DOHH2 (cell line): ENCODE results near the gene CFAP57.

Experiments
- H3F3A ChIP-seq: fragments of 200-600 bp; sonication (generic), shearing (Covaris generic); 2 replicates; pipeline ENCODE4 v1.6.0; 2016; ENCODE audit warnings: antibody characterized with exemption, mild to moderate bottlenecking; ENCODE audit not compliant: control insufficient read depth, insufficient read depth
- H3K27ac ChIP-seq: fragments of 200-600 bp; sonication (generic); 2 replicates; pipeline ENCODE4 v1.5.1; 2014; ENCODE audit warnings: low read depth, mild to moderate bottlenecking, low read length, moderate library complexity
- H3K27me3 ChIP-seq: fragments of 200-600 bp; sonication (generic); 2 replicates; pipeline ENCODE4 v1.6.1; 2014; ENCODE audit warnings: mild to moderate bottlenecking, low read length, mixed read lengths; ENCODE audit not compliant: control insufficient read depth
- H3K36me3 ChIP-seq: fragments of 200-600 bp; sonication (generic); 2 replicates; pipeline ENCODE4 v1.6.1; 2014; ENCODE audit warnings: mild to moderate bottlenecking, low read length, moderate library complexity, mixed read lengths; ENCODE audit not compliant: control insufficient read depth
- H3K4me1 ChIP-seq: fragments of 200-600 bp; sonication (generic); 2 replicates; pipeline ENCODE4 v1.6.1; 2014; ENCODE audit warnings: mild to moderate bottlenecking, low read length, mixed read lengths; ENCODE audit not compliant: control insufficient read depth
- H3K4me2 ChIP-seq: fragments of 200-600 bp; sonication (generic); 2 replicates; pipeline ENCODE4 v1.6.0; 2014; ENCODE audit warnings: mild to moderate bottlenecking, low read length, moderate library complexity
- H3K4me3 ChIP-seq: fragments of 200-600 bp; sonication (generic); 2 replicates; pipeline ENCODE4 v1.5.1; 2014; ENCODE audit warnings: mild to moderate bottlenecking, low read length, mixed read lengths
- H3K79me2 ChIP-seq: fragments of 200-600 bp; sonication (generic); 2 replicates; pipeline ENCODE4 v1.6.1; 2014; ENCODE audit warnings: mild to moderate bottlenecking, low read length, mixed read lengths; ENCODE audit not compliant: control insufficient read depth
- H3K9me2 ChIP-seq: fragments of 200-600 bp; sonication (generic); replicated peaks from 2 replicates; pipeline ENCODE4 v1.6.1; 2014; ENCODE audit warnings: mild to moderate bottlenecking, low read length, mixed read lengths; ENCODE audit not compliant: control insufficient read depth
- H3K9me3 ChIP-seq: fragments of 200-600 bp; sonication (generic); 2 replicates; pipeline ENCODE4 v1.6.1; 2014; ENCODE audit warnings: antibody characterized with exemption, low read length, mixed read lengths; ENCODE audit not compliant: control insufficient read depth, insufficient read depth
- H4K20me1 ChIP-seq: fragments of 200-600 bp; sonication (generic); 2 replicates; pipeline ENCODE4 v1.6.0; 2014; ENCODE audit warnings: low read depth, mild to moderate bottlenecking, antibody characterized with exemption, low read length, moderate library complexity; ENCODE audit not compliant: control insufficient read depth, insufficient read depth
- EZH2phosphoT487 ChIP-seq: fragments of 200-600 bp; sonication (generic); IDR thresholded peaks from 2 replicates; pipeline ENCODE4 v1.6.1; 2017; ENCODE audit warnings: borderline replicate concordance, mild to moderate bottlenecking, antibody characterized with exemption, low read length, moderate library complexity, mixed read lengths
- TF ChIP-seq, protein P1 (sequence below): fragments of 200-600 bp; sonication (generic); IDR thresholded peaks from one replicate; pipeline ENCODE4 v1.5.1; 2014; ENCODE audit warnings: antibody characterized with exemption, mild to moderate bottlenecking, low read depth, low read length; ENCODE audit not compliant: poor library complexity, severe bottlenecking

Gene CFAP57

GRCh38 chr1:43153443-43153842, 18.7 kb upstream of the CFAP57 start:
- Histone ChIP-seq H3K4me2 (no peak overlapping the region), H3K36me3 (no peaks in the 10 kb centered on the region), H3K9me3 (no peaks in the 10 kb centered on the region), H3K9me2 (no peaks in the 10 kb centered on the region), H3K79me2 (no peaks in the 10 kb centered on the region), H3K4me3 (no peak overlapping the region), H3K27ac (no peak overlapping the region), H4K20me1 (no peaks in the 10 kb centered on the region), H3K27me3 (peaks cover 24% of the 10 kb centered on the region), H3K4me1 (no peaks in the 10 kb centered on the region), H3F3A (no peaks in the 10 kb centered on the region)
- TF ChIP-seq, protein P1, sequence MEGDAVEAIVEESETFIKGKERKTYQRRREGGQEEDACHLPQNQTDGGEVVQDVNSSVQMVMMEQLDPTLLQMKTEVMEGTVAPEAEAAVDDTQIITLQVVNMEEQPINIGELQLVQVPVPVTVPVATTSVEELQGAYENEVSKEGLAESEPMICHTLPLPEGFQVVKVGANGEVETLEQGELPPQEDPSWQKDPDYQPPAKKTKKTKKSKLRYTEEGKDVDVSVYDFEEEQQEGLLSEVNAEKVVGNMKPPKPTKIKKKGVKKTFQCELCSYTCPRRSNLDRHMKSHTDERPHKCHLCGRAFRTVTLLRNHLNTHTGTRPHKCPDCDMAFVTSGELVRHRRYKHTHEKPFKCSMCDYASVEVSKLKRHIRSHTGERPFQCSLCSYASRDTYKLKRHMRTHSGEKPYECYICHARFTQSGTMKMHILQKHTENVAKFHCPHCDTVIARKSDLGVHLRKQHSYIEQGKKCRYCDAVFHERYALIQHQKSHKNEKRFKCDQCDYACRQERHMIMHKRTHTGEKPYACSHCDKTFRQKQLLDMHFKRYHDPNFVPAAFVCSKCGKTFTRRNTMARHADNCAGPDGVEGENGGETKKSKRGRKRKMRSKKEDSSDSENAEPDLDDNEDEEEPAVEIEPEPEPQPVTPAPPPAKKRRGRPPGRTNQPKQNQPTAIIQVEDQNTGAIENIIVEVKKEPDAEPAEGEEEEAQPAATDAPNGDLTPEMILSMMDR, result no peak
- no peak for TF ChIP-seq EZH2phosphoT487

DNA sequence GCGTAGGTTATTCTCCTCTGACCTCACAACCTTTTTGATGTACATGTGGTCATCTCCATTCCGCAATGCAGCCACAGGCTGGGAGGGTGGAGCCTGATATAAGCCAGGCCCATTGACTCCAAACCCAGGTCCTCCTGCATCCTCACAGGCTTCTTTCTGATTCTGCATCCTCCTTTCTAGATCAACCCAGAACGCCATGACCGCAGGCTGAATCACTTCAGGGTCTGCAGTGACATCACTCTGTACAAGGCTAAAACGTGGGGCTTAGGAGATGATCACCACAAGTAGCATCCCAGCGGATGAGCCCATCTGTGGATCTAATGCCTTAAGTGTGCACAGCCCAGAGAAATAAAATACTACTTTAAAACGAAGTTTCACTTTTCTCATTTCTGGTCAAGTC, 16.1 kb upstream of the CFAP57 start:
- no peaks in the 10 kb centered on the region for H3K79me2 ChIP-seq
- peaks cover 4% of the 10 kb centered on the region; the same call in 1 of the 2 replicates for H3F3A ChIP-seq
- TF ChIP-seq EZH2phosphoT487, result no peak
- TF ChIP-seq, protein P1, result no peak
- no peaks in the 10 kb centered on the region for H3K9me3 ChIP-seq
- no peaks in the 10 kb centered on the region for H4K20me1 ChIP-seq
- no peak overlapping the region for H3K27ac ChIP-seq
- H3K36me3 ChIP-seq, result no peaks in the 10 kb centered on the region
- no peak overlapping the region for H3K4me3 ChIP-seq
- H3K4me2 ChIP-seq, result no peak overlapping the region
- peaks cover 5% of the 10 kb centered on the region; the same call in 1 of the 2 replicates for H3K27me3 ChIP-seq
- H3K9me2 ChIP-seq, result no peaks in the 10 kb centered on the region
- H3K4me1 ChIP-seq, result no peaks in the 10 kb centered on the region

DNA sequence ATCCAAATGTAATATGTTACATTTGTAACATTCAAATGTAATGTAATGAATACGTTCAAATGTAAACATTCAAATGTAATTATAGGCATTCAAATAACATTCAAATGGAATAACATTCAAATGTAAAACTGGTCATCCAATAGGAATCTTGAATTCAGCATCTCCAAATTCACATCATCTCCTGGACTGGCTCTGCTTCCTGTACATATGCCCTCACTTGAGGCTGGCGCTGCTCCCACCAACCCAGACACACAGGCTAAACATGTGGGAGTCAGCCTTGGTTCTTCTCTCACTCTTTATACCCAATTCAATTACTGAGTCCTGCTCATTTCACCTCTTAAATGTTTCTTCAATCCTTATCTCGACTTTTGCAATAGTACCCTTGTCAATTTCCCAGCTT, 7.0 kb upstream of the CFAP57 start:
- no peak for TF ChIP-seq EZH2phosphoT487
- TF ChIP-seq, protein P1, result no peak
- H3K36me3 ChIP-seq, result peaks cover 70% of the 10 kb centered on the region
- no peaks in the 10 kb centered on the region for H3K27me3 ChIP-seq
- no peaks in the 10 kb centered on the region for H3K9me2 ChIP-seq
- no peak overlapping the region for H3K27ac ChIP-seq
- H3K9me3 ChIP-seq, result no peaks in the 10 kb centered on the region
- H3K4me3 ChIP-seq, result no peak overlapping the region
- H3F3A ChIP-seq, result peaks cover 4% of the 10 kb centered on the region
- no peaks in the 10 kb centered on the region for H4K20me1 ChIP-seq
- H3K79me2 ChIP-seq, result peaks cover 13% of the 10 kb centered on the region
- H3K4me2 ChIP-seq, result no peak overlapping the region
- peaks cover under 1% of the 10 kb centered on the region; the same call in 1 of the 2 replicates for H3K4me1 ChIP-seq
